HG03097 (cell line): ENCODE measurements around the gene CUL4B.
"Not testable (repeated sequence)": the region's sequence is repeated elsewhere in the genome, so short reads cannot be mapped to it uniquely, and the experiment has no call there.

Experiments
- ATAC-seq: cut with Tn5 transposase; IDR thresholded peaks from one replicate; pipeline ENCODE4 v1.9.1; 2021; ENCODE audit not compliant: unreplicated experiment, low FRiP score

The CUL4B gene

DNA sequence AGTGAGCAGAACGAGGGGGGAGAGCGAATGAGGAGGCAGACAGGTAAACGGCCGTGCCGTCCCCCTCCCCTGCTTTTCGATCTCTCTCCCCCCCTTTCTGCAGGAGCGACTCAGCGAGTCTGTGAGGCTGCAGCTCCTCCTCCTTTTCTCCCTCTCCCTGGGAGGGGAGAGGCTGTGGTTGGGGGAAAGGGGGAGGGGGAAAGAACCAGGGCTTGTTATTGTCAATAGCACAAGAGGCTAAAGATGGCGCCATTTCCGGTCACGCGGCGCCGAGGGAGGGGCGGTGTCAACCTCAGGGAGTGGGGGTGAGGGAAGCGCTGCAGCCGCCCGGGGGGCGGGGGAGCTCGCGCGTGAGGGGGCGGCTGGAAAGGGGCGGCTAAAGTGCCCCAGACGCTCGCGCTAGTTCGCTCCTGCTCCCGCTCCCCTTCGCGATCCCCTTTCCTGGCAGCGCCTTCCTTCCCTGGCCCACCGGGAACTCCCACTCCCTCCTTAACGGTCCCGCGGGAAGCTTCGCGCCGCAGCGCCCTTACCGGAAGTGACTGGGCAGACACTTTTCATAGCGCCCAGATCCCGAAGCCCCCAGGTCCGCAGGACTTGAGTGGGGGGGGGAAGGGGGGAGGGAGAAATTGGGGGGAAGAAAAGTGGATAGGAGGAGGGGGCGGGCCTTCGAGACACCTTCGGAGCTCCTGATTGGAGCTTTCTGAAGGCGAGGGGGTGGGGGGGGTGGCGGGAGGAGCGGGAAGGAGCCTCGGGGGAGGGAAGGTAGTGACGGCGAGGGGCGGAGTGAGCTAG lies at the start of gene CUL4B:
Gene CUL4B, minus strand, starts transcription at position 121 of the 792 bp plus-strand sequence. CDS start 324 bp downstream, outside the sequence.
- peak; percentile 79 for ATAC-seq

DNA sequence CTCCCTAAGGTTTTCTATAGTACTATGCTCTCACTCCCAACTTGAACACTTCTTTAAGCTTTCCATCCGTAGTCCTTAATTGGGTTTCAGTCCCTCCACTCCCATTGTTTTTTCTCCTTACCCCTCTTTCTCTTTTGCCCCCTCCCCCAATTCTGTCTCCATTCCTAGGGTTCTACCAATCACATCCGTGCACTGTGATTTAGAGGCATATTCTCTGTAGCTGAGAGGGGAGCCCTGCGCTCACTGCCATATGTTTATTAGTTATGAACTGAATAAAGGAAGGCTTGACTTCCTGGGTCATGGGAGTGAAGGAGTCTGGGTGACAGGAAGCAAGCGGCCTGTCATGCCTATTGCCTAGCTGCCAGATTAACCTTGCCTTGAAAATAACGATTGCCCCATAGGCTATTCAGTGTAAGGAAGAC lies 43.6 kb upstream of the CUL4B start:
- ATAC-seq: no peak

DNA sequence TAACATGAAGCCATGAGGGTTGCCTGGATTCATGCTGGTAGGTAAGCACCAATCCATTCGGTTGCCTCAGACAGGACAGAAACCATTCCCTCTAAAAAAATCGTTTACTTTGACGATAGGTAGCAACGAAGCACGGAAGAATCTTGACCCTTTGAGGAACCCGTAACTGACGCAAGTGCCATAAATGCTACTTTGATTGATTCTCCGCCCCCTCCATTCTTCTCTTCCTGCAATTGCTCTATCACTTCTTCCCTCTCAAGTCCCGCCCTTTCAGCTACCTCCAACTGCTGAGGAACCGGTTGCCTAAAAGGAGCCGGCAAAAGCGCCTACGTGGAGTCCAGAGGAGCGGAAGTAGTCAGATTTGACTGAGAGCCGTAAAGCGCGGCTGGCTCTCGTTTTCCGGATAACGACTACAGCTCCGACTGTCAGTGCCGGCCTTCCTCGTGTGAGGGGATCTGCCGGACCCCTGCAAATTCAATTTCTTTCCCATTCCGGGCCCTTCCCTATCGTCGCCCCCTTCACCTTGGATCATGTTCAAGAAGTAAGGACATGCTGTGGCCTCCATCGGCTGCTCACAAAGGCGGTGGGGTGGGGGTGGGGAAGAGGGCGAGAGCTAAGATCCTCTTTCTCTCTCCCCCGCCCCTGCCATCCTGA lies 43.1 kb upstream of the CUL4B start, which contains the start of gene MCTS1:
Gene MCTS1, plus strand, starts transcription at position 395 of the 654 bp plus-strand sequence. Its CDS starts 136 bp downstream, at position 531.
- ATAC-seq: peak; percentile 87

DNA sequence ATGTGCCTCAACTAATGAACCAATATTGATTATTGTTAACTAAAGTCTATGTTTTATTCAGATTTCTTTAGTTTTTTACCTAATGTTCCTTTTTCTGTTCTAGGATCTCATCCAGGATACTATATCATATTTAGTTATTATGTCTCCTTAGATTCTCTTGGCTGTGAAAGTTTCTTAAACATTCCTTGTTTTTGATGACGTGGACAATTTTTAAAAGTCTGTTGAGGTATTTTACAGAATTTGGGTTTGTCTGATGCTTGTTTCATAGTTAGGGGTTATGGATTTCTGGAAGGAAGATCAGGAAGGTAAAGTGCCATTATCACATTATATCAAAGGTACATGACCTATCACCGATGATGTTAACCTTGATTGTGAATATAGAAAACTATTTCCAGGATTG lies 24.9 kb upstream of the CUL4B start:
- ATAC-seq: no peak

GRCh38 chrX:120575379-120576114 lies 14.8 kb upstream of the CUL4B start:
- ATAC-seq: no peak

GRCh38 chrX:120573806-120574205 lies 13.0 kb upstream of the CUL4B start:
- ATAC-seq: not testable (repeated sequence)

GRCh38 chrX:120570011-120570600 lies 9.3 kb upstream of the CUL4B start:
- ATAC-seq: no peak

DNA sequence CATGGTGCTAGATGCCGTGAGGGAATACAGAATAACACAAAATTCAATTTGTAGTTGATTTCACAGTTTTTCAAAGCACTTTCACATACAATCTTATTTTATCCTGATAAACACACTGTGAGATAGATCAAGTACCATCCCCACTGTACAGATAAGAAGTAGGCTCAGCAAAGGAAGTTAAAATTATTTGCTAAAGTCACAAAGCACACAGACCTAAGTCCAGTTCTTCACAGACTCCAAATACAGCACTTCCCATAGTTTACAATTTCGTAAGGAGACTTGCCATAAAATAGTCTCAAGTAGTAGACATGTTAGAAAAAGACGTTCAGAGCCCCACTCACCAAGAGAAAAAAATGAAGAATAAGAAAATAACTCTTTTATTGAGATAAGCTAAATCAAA lies 7.8 kb upstream of the CUL4B start:
- no peak for ATAC-seq

GRCh38 chrX:120568035-120568434 lies 7.3 kb upstream of the CUL4B start:
- ATAC-seq: no peak

DNA sequence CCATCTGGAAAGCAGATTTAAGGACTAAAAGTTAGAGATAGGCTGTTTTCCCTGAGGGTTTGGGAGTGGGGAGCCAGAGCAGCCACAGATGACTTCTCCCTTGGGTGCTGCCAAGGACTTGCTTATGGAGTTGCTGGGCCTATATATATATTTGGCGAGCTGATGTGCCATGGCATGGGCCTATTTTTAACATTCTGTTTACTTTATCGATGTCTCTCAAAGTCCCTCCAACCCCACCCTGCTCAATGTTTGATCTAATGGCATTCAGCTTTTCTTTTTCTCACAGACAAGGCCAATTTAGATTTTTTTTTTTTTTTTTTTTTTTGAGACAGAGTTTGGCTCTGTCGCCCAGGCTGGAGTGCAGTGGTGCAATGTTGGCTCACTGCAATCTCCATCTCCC lies 6.1 kb upstream of the CUL4B start:
- ATAC-seq: no peak

- no peak for ATAC-seq
Measured at GRCh38 chrX:120564925-120565324, 4.2 kb upstream of the CUL4B start.

DNA sequence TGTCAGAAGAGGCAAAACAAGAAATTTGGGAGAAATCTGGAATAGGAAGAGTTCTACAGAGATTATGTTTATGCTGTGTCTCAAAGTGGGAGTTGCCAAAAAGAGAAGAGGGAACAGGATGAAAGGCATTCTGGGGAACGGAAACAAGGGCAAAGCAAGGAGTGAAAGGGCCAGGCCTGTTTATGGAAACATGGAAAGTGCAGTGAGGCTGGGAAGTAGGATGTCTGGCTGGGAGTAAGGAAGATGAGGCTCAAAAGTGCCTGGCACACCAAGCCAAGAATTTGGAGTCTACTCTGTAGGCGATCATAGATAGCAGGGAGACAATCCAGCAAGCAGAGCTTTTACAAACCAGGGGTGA lies 1.8 kb upstream of the CUL4B start:
- no peak for ATAC-seq

DNA sequence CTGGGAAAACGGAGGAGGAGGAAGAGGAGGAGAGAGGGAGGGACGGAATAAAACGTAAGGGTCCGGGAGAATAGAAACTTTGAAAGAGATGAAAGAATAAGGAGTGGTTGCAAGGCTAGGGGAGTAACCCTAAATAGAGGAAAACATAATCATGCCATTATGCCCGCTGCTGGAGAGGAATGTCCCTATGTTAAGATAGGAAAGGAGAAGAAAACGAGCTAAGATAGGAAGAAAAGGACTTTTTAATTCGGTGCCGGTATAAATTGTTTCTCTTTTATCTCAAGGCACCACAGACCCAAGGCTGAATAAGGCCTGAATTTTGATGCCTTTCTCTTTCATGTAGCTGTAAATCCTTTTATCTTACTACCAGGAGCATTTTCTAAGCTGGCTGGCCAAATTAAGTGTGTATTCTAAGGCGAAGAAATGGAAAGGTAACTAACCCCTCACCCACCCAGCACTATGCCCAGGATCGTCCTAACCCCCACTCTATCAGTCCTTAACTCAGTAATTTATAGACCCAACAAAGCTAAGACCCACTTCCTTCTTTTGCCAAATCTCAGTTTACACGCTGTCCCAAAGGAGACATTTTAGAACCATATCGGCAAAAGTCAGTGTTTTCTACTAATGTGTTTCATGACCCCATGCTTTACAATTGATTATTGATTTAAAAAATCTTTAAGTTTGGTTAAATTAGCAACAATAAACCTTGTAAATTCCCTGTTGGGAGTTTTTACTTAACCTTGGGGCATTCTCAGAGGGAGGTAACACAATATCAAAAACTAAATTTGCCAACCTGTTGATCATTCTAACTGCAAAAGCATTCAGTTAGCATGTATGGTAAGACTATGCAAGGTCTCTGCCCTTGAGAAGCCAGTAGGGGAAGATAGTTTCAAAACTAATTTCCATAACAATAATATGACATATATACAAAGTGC lies 1.1 kb upstream of the CUL4B start:
- no peak for ATAC-seq

- peak; percentile 5 for ATAC-seq
Measured at GRCh38 chrX:120560405-120560841, 339 bp downstream of the CUL4B start.

- no peak for ATAC-seq
Measured at GRCh38 chrX:120559804-120560203, 958 bp downstream of the CUL4B start.

- no peak for ATAC-seq
Measured at GRCh38 chrX:120556251-120556650, 4.5 kb downstream of the CUL4B start.

- no peak for ATAC-seq
Measured at GRCh38 chrX:120549483-120550452, 11.0 kb downstream of the CUL4B start.

DNA sequence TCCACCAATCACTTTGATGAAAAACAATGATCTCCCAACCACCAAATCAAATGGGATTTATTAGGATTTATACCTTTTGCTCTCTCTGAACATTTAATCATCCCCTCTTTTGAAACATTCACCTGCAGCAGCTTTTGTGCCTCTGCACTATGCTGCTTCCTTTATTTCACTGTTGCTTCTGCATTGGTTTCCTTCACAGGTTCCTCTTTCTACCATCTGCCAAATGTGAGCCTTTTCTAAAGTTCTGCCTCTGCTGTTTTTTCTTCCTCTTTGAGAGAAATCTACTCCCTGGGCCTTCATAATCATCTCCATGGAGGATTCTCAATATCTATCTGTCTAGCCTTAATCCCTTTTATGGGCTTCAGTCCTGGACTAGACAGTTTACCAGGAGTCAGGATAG lies 24.7 kb downstream of the CUL4B start:
- no peak for ATAC-seq
